NCI-H2227 (cell line): ENCODE data around the gene SLC25A21.
A peak's percentile ranks its signal among the peaks of the same experiment; 100 is the strongest.
"Not testable (repeated sequence)": the region's sequence is repeated elsewhere in the genome, so short reads cannot be mapped to it uniquely, and the experiment has no call there.

Experiments
- DNase-seq: peaks from one replicate; lab custom pipeline; 2025; ENCODE audit not compliant: unreplicated experiment; lab: John Stamatoyannopoulos, UW

SLC25A21 gene

GRCh38 chr14:37172024-37172869 is at the start of gene SLC25A21:
Gene SLC25A21 (minus strand): TSS chr14:37172606.
- peak; percentile 92 for DNase-seq

- DNase-seq: no peak
These were observed 48.7 kb upstream of the SLC25A21 start for GRCh38 chr14:37221073-37221472.

- DNase-seq: no peak
These were observed 42.9 kb upstream of the SLC25A21 start for GRCh38 chr14:37215345-37215744.

GRCh38 chr14:37213016-37213415 is 40.6 kb upstream of the SLC25A21 start:
- DNase-seq: no peak

GRCh38 chr14:37210448-37210847 is 38.0 kb upstream of the SLC25A21 start:
- no peak for DNase-seq

- DNase-seq: not testable (repeated sequence)
These were observed 37.2 kb upstream of the SLC25A21 start for GRCh38 chr14:37209617-37210016.

- DNase-seq: not testable (repeated sequence)
These were observed 33.5 kb upstream of the SLC25A21 start for GRCh38 chr14:37205623-37206605.

- no peak for DNase-seq
These were observed 31.0 kb upstream of the SLC25A21 start for GRCh38 chr14:37203423-37203822.

- no peak for DNase-seq
These were observed 30.4 kb upstream of the SLC25A21 start for GRCh38 chr14:37202812-37203211.

- no peak for DNase-seq
These were observed 29.9 kb upstream of the SLC25A21 start for GRCh38 chr14:37202265-37202664.

- no peak for DNase-seq
These were observed 29.3 kb upstream of the SLC25A21 start for GRCh38 chr14:37201724-37202123.

- no peak for DNase-seq
These were observed 26.5 kb upstream of the SLC25A21 start for GRCh38 chr14:37198907-37199306.

GRCh38 chr14:37198273-37198598 is 25.8 kb upstream of the SLC25A21 start:
- no peak for DNase-seq

GRCh38 chr14:37197421-37198272 is 25.2 kb upstream of the SLC25A21 start, which contains the start of gene MIPOL1:
Gene MIPOL1 (plus strand): TSS chr14:37197937. CDS start chr14:37247889, 49,952 bp downstream.
- DNase-seq: peak; percentile 90

GRCh38 chr14:37196604-37197420 is 24.4 kb upstream of the SLC25A21 start:
- DNase-seq: no peak

- no peak for DNase-seq
These were observed 22.9 kb upstream of the SLC25A21 start for GRCh38 chr14:37195327-37195726.

GRCh38 chr14:37194698-37195097 is 22.3 kb upstream of the SLC25A21 start:
- DNase-seq: no peak

GRCh38 chr14:37189733-37190132 is 17.3 kb upstream of the SLC25A21 start:
- DNase-seq: not testable (repeated sequence)

GRCh38 chr14:37187840-37188577 is 15.6 kb upstream of the SLC25A21 start:
- DNase-seq: not testable (repeated sequence)
